Hepatocyte (in vitro differentiated cells): Measurements from ENCODE around the gene CHST8.

ENCODE experiments used
- EZH2 ChIP-seq: fragments of 200-600 bp; sonication (generic); IDR thresholded peaks from 2 replicates; pipeline ENCODE4 v1.6.1; 2016; ENCODE audit warnings: antibody characterized with exemption, mild to moderate bottlenecking, borderline replicate concordance
- TF ChIP-seq, protein P1 (sequence below): fragments of 200-600 bp; sonication (generic); IDR thresholded peaks from 2 replicates; pipeline ENCODE4 v1.5.1; 2016; ENCODE audit warnings: antibody characterized with exemption, mild to moderate bottlenecking; ENCODE audit not compliant: poor library complexity

DNA sequence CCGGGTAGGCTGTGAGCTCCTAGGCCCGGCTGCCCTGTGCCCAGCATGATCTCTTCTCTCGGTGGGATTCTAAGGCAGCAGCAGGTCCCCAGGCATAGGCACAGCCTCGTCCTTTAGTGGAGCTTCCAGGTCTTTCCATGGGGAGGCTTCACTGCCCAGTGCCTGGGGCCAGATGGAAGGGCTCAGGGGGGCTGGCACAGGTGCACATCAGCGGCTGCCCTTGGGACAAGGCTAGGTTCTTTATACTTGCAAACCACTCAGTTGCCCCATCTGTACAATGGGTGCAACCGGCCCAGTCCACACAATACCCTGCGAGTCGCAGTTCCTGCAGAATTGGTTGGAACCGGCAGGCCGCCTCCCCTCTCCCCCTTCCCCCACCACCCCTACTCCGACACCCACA, 189.1 kb downstream of the CHST8 start:
- TF ChIP-seq, protein P1, sequence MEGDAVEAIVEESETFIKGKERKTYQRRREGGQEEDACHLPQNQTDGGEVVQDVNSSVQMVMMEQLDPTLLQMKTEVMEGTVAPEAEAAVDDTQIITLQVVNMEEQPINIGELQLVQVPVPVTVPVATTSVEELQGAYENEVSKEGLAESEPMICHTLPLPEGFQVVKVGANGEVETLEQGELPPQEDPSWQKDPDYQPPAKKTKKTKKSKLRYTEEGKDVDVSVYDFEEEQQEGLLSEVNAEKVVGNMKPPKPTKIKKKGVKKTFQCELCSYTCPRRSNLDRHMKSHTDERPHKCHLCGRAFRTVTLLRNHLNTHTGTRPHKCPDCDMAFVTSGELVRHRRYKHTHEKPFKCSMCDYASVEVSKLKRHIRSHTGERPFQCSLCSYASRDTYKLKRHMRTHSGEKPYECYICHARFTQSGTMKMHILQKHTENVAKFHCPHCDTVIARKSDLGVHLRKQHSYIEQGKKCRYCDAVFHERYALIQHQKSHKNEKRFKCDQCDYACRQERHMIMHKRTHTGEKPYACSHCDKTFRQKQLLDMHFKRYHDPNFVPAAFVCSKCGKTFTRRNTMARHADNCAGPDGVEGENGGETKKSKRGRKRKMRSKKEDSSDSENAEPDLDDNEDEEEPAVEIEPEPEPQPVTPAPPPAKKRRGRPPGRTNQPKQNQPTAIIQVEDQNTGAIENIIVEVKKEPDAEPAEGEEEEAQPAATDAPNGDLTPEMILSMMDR = no peak
- no peak for TF ChIP-seq EZH2
